NCI-H1436 treated with DMSO at 0.1 percent for 48 hours (cell line): ENCODE results near the gene PPWD1.

Experiments used
- DNase-seq: peaks from one replicate; lab custom pipeline; 2025; lab: John Stamatoyannopoulos, UW

PPWD1 gene

GRCh38 chr5:65624025-65624570 lies 61.0 kb downstream of the PPWD1 start, which contains the start of gene TRIM23:
TSS of gene TRIM23 (minus strand) at chr5:65624333. CDS start at chr5:65624274, 59 bp downstream.
- peak; percentile 78 for DNase-seq

- peak; percentile 86 for DNase-seq
Observed at GRCh38 chr5:65624571-65625555, 61.8 kb downstream of the PPWD1 start, which contains the start of the genes SHLD3 and TRAPPC13. TSS of gene SHLD3 (plus strand) at chr5:65625027. CDS start at chr5:65629588, 4,561 bp downstream. TSS of gene TRAPPC13 (plus strand) at chr5:65625027. CDS start at chr5:65625061, 34 bp downstream.

- DNase-seq, result no peak
Observed at GRCh38 chr5:65625743-65626142, 62.6 kb downstream of the PPWD1 start.

- no peak for DNase-seq
Observed at GRCh38 chr5:65630981-65631380, 67.9 kb downstream of the PPWD1 start.
